GM19324 (cell line): ENCODE measurements around the gene TP53BP1.
"Not testable (repeated sequence)": the region's sequence is repeated elsewhere in the genome, so short reads cannot be mapped to it uniquely, and the experiment has no call there.

Source experiments
- ATAC-seq: cut with Tn5 transposase; IDR thresholded peaks from one replicate; pipeline ENCODE4 v1.9.1; 2021; ENCODE audit warnings: mild to moderate bottlenecking, moderate library complexity; ENCODE audit not compliant: unreplicated experiment, low FRiP score

The TP53BP1 gene

GRCh38 chr15:43433661-43434303 lies 59.2 kb downstream of the TP53BP1 start:
- ATAC-seq: no peak

- no peak for ATAC-seq
Observed at GRCh38 chr15:43433165-43433564, 59.8 kb downstream of the TP53BP1 start.

- ATAC-seq: no peak
Observed at GRCh38 chr15:43429687-43430086, 63.3 kb downstream of the TP53BP1 start.

- ATAC-seq: no peak
Observed at GRCh38 chr15:43423793-43424192, 69.2 kb downstream of the TP53BP1 start.

GRCh38 chr15:43420876-43421275 lies 72.1 kb downstream of the TP53BP1 start:
- no peak for ATAC-seq

GRCh38 chr15:43420435-43420834 lies 72.5 kb downstream of the TP53BP1 start:
- ATAC-seq: no peak

GRCh38 chr15:43414196-43414595 lies 78.8 kb downstream of the TP53BP1 start:
- no peak for ATAC-seq

GRCh38 chr15:43412096-43412495 lies 80.9 kb downstream of the TP53BP1 start:
- no peak for ATAC-seq

- no peak for ATAC-seq
Observed at GRCh38 chr15:43410572-43411214, 82.3 kb downstream of the TP53BP1 start.

- ATAC-seq: no peak
Observed at GRCh38 chr15:43408789-43409188, 84.2 kb downstream of the TP53BP1 start.

GRCh38 chr15:43406808-43407207 lies 86.1 kb downstream of the TP53BP1 start:
- ATAC-seq: no peak

- ATAC-seq: no peak
Observed at GRCh38 chr15:43406189-43406588, 86.8 kb downstream of the TP53BP1 start.

- no peak for ATAC-seq
Observed at GRCh38 chr15:43404130-43404529, 88.8 kb downstream of the TP53BP1 start.

GRCh38 chr15:43403616-43404015 lies 89.3 kb downstream of the TP53BP1 start:
- ATAC-seq: no peak

- no peak for ATAC-seq
Observed at GRCh38 chr15:43402255-43402654, 90.7 kb downstream of the TP53BP1 start.

- not testable (repeated sequence) for ATAC-seq
Observed at GRCh38 chr15:43393592-43393991, 99.4 kb downstream of the TP53BP1 start.

GRCh38 chr15:43390723-43391122 lies 102.2 kb downstream of the TP53BP1 start:
- no peak for ATAC-seq

- no peak for ATAC-seq
Observed at GRCh38 chr15:43383070-43383469, 109.9 kb downstream of the TP53BP1 start.

- ATAC-seq: no peak
Observed at GRCh38 chr15:43382310-43382709, 110.6 kb downstream of the TP53BP1 start.

GRCh38 chr15:43378601-43379000 lies 114.4 kb downstream of the TP53BP1 start:
- ATAC-seq: no peak

- no peak for ATAC-seq
Observed at GRCh38 chr15:43376017-43376705, 116.8 kb downstream of the TP53BP1 start.
